ENCODE results near the gene IGSF6. TPM values are rescaled to one million over a fixed set of nuclear protein-coding genes. Genes with fewer than 3 reads are reported as not detected.

Gene IGSF6
- total and polyA plus RNA-seq, 2 of the 8 experiments (the other 6 are each of a cell fraction or from before 2014, with no cell fraction given), result not detected

- TF ChIP-seq, protein P1, sequence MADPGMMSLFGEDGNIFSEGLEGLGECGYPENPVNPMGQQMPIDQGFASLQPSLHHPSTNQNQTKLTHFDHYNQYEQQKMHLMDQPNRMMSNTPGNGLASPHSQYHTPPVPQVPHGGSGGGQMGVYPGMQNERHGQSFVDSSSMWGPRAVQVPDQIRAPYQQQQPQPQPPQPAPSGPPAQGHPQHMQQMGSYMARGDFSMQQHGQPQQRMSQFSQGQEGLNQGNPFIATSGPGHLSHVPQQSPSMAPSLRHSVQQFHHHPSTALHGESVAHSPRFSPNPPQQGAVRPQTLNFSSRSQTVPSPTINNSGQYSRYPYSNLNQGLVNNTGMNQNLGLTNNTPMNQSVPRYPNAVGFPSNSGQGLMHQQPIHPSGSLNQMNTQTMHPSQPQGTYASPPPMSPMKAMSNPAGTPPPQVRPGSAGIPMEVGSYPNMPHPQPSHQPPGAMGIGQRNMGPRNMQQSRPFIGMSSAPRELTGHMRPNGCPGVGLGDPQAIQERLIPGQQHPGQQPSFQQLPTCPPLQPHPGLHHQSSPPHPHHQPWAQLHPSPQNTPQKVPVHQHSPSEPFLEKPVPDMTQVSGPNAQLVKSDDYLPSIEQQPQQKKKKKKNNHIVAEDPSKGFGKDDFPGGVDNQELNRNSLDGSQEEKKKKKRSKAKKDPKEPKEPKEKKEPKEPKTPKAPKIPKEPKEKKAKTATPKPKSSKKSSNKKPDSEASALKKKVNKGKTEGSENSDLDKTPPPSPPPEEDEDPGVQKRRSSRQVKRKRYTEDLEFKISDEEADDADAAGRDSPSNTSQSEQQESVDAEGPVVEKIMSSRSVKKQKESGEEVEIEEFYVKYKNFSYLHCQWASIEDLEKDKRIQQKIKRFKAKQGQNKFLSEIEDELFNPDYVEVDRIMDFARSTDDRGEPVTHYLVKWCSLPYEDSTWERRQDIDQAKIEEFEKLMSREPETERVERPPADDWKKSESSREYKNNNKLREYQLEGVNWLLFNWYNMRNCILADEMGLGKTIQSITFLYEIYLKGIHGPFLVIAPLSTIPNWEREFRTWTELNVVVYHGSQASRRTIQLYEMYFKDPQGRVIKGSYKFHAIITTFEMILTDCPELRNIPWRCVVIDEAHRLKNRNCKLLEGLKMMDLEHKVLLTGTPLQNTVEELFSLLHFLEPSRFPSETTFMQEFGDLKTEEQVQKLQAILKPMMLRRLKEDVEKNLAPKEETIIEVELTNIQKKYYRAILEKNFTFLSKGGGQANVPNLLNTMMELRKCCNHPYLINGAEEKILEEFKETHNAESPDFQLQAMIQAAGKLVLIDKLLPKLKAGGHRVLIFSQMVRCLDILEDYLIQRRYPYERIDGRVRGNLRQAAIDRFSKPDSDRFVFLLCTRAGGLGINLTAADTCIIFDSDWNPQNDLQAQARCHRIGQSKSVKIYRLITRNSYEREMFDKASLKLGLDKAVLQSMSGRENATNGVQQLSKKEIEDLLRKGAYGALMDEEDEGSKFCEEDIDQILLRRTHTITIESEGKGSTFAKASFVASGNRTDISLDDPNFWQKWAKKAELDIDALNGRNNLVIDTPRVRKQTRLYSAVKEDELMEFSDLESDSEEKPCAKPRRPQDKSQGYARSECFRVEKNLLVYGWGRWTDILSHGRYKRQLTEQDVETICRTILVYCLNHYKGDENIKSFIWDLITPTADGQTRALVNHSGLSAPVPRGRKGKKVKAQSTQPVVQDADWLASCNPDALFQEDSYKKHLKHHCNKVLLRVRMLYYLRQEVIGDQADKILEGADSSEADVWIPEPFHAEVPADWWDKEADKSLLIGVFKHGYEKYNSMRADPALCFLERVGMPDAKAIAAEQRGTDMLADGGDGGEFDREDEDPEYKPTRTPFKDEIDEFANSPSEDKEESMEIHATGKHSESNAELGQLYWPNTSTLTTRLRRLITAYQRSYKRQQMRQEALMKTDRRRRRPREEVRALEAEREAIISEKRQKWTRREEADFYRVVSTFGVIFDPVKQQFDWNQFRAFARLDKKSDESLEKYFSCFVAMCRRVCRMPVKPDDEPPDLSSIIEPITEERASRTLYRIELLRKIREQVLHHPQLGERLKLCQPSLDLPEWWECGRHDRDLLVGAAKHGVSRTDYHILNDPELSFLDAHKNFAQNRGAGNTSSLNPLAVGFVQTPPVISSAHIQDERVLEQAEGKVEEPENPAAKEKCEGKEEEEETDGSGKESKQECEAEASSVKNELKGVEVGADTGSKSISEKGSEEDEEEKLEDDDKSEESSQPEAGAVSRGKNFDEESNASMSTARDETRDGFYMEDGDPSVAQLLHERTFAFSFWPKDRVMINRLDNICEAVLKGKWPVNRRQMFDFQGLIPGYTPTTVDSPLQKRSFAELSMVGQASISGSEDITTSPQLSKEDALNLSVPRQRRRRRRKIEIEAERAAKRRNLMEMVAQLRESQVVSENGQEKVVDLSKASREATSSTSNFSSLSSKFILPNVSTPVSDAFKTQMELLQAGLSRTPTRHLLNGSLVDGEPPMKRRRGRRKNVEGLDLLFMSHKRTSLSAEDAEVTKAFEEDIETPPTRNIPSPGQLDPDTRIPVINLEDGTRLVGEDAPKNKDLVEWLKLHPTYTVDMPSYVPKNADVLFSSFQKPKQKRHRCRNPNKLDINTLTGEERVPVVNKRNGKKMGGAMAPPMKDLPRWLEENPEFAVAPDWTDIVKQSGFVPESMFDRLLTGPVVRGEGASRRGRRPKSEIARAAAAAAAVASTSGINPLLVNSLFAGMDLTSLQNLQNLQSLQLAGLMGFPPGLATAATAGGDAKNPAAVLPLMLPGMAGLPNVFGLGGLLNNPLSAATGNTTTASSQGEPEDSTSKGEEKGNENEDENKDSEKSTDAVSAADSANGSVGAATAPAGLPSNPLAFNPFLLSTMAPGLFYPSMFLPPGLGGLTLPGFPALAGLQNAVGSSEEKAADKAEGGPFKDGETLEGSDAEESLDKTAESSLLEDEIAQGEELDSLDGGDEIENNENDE (IDR thresholded peaks at IDR 0.05; ENCODE audit: insufficient replicate concordance, low read length), result no peak
- TF ChIP-seq SRF (IDR thresholded peaks at IDR 0.05; ENCODE audit: low read depth, low read length) (no peak), BCL11A (IDR thresholded peaks at IDR 0.05; ENCODE audit: low read depth in 2 of 2, low read length in 2 of 2) (no peak), CHD1 (IDR thresholded peaks at IDR 0.05; ENCODE audit: low read depth, low read length) (no peak), CBX8 (IDR thresholded peaks at IDR 0.05; ENCODE audit: borderline replicate concordance, low read depth, low read length) (no peak)
Measured at GRCh38 chr16:21603928-21604327, 48.5 kb downstream of the IGSF6 start (continued).
